ENCODE results near the gene KRTAP4-4.

GRCh38 chr17:41140360-41141131 lies 20.0 kb downstream of the KRTAP4-4 start, which contains the start of gene KRTAP4-6:
- TF ChIP-seq, protein P1, sequence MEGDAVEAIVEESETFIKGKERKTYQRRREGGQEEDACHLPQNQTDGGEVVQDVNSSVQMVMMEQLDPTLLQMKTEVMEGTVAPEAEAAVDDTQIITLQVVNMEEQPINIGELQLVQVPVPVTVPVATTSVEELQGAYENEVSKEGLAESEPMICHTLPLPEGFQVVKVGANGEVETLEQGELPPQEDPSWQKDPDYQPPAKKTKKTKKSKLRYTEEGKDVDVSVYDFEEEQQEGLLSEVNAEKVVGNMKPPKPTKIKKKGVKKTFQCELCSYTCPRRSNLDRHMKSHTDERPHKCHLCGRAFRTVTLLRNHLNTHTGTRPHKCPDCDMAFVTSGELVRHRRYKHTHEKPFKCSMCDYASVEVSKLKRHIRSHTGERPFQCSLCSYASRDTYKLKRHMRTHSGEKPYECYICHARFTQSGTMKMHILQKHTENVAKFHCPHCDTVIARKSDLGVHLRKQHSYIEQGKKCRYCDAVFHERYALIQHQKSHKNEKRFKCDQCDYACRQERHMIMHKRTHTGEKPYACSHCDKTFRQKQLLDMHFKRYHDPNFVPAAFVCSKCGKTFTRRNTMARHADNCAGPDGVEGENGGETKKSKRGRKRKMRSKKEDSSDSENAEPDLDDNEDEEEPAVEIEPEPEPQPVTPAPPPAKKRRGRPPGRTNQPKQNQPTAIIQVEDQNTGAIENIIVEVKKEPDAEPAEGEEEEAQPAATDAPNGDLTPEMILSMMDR (IDR thresholded peaks at IDR 0.05), result no peak
- TF ChIP-seq POLR2AphosphoS5 (IDR thresholded peaks at IDR 0.05) (no peak), EP300 (IDR thresholded peaks at IDR 0.05) (no peak), POLR2A (IDR thresholded peaks at IDR 0.05) (no peak)

Measured in stomach (tissue), 4 donors.